GM21526 (cell line): ENCODE results near the gene RBM12.

Experiments used
- ATAC-seq: cut with Tn5 transposase; IDR thresholded peaks from one replicate; pipeline ENCODE4 v1.9.1; 2021; ENCODE audit warnings: moderate library complexity; ENCODE audit not compliant: unreplicated experiment, low FRiP score

Gene RBM12

DNA sequence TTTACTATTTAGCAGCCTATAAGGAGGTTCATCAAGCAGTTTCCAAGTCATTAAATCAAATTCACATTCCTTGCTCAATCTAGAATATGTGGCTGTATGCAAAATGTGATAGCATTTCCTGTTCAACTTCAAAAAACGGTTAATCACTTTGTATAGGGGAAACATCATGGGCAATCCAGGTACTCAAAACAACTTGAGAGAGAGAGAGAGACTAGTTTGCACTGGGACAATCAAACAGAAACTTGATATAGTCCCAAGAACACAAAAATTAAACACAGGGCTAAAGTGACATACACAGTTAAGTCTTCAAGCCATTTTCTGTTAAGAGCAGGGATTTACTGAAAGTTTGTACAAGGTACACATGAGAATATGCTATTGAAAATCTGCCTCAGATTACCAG, 7.4 kb downstream of the RBM12 start:
- no peak for ATAC-seq

DNA sequence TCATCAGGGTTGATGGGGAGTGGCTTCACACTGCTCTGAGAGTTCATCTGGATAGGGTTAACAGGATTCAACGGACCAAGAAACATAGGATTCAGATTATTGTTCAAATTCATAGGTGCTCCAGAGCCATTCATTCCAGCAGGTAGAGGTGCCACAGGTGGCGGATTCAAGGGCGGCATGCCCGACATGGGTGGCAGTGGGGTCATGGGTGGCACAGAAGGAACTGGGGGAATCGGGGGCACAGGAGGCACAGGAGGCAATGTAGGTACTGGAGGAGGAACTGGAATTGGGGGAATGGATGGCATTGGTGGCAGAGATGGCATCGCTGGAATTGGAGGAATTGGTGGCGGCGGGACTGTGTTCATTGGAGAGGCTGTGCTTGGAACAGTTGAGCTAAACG, 10.3 kb downstream of the RBM12 start:
- no peak for ATAC-seq

DNA sequence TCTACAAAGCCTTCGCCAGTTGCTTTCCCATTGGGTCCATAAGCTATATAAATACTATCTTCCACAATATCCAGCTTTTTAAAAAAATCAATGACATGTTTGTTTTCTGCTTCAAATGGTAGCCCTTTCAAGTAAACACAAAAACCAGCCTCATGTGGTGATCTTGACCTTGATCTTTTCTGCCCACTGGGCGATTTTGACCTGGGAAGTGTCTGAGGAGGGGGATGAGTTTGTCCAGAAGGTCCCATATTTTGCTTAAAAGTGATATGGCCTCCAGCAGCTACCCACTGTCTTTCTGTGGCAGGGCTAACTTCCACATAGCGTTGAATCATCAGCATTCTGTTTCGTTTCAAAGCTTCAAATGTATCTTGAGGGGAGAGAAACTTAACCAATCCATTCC, 10.8 kb downstream of the RBM12 start:
- no peak for ATAC-seq

DNA sequence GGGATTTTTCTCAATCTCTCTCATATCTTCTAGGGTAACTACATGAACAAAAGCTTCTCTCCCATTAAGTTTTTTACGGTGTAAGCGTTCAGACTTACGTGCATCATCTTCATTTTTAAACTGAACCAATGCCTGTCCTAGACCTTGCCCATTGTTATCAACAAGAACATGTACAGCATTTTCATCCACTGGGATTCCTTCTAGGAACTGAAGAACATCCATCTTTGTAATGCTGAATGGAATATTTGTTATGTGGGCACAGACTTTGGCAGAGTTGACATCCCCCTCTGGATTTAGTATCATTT, 11.3 kb downstream of the RBM12 start:
- ATAC-seq, result no peak

DNA sequence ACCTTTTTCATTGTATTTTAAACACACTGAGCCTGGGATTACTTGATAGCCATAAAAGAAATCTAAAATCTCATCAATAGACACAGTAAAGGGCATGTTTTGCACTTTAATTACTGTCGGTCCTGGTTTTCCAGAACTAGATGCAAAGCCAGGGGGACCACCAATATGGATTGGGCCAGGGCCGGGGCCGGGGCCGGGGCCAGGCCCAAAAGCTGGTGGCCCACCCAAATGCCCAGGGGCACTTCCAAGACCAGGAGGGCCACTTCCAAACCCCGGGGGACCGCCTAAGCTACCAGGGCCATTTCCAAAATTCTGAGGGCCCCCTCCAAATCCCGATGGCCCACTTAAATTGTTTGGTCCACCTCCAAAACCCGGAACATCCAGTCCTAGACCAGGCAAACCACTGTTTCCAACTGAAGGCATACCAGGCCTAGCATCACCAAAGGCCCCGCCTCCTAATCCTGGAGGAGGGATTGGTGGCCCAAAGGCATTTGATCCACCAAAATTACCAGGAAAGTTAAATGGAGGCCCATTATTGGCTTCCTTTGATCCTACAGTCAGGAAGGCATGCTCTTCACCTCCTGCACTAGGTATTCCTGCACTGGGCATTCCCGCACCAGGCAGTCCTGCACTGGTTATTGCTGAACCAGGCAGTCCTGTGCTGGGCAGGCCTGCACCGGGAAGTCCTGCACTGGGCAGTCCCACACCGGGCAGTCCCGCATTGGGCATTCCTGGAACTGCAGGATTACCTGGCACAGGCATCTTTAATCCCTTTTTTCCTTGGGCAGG, 11.9 kb downstream of the RBM12 start:
- no peak for ATAC-seq

DNA sequence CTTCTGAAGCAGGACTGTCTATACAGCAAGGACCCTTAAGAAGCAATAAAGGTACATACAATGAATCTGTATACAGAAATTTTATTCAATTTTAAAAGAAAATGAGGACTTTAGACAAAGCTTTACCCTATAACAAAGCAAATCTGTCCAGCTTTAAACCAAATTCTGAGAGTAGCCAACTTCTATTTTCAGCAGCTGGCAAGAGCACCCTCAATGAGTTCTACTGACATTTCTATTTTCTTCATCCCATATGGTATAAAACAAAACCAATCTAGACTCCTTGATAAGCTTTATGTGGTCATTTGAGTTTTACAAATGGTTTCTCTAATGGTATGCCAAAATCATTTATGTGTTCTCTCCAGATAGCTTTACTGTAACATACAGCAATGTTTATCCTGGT, 12.7 kb downstream of the RBM12 start:
- no peak for ATAC-seq

DNA sequence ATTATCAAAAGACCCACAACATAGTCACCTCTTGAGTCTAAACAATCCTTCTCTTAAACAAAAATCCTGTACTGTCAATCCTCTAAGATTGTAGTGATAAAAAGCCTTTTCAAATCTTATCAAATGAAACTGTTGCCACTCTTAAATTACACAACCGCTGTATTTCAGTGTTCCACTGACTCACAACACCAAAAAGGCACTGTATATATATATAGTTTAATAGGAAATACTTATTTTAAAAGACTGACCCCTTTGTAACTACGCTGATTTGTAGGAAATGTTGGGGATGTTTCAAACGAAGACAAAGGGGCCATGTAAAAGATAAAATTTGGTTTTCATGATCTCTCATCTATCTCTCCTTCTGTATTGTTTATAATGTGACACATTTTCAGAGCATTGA, 14.1 kb downstream of the RBM12 start:
- no peak for ATAC-seq

DNA sequence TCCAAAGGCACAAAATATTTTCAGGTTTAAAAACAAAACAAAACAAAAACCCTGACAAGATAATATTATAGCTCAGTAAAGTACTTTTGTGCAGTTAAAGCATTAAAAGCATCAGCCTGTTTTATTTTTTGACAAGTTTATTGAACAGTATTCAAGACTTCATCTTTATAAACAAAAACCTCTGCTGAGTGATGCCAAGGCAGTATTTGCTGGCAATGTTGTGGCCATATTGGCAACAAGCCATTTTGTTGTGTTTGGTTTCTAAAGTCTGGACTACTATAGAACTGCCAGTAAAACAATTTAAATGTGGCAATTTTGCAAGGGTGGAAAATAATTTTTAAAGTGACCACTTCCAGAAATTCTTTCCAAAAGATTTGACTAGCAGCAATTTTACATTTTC, 15.9 kb downstream of the RBM12 start:
- no peak for ATAC-seq

DNA sequence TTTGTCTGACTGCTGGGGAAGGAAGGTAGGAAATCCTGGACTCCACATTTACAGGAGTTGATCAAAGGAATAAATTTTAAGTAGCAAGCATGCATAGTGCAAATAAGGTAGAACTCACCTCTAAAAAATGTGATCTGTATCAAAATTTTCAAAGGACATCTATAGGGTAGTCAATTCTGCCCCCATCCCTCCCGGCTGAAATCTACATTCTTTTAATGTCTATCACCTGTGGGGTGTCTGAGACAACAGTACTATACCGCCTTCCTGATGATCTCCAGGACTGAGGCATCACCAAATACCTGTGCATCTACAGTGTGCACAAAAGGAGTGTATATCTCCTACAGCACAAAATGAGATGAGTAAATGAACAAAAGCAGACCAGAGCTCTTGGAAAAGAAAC, 19.9 kb downstream of the RBM12 start:
- no peak for ATAC-seq

DNA sequence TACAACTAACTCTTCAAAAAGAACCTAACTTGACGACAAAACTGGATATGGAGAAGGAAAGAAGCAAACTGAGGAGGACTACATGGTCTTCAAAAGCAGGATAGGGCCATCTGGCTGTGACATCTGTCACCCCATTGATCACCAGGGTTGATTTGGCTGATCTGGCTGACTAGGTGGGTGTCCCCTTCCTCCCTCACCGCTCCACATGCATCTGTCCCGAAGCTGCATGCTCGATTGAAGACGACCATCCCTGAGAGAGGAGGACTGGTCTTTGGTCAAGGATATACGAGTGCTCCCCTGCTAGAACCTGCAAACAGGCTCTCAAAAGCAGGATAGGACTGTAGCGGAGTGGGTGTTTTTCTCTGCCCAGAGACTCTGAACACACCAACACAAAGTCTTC, 21.7 kb downstream of the RBM12 start:
- no peak for ATAC-seq

DNA sequence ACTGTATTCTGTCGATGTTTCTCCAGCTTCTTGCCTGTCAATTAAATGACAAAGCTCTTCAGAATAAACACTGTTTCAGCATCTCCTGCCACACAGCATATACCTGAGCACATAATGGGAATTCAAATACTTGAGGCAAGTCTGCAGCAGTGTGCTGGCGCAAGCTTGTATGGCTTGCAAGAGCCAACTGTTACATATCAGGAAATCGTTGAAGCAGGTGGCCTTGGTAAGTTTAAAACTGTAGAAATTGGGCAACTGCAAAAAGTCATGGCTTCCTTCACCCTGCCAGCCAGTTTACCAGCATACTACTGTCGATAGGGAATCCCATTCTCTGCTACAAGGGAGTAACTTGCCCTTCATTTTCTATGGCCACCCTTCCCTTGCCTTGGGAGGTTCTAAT, 23.0 kb downstream of the RBM12 start:
- ATAC-seq, result no peak

DNA sequence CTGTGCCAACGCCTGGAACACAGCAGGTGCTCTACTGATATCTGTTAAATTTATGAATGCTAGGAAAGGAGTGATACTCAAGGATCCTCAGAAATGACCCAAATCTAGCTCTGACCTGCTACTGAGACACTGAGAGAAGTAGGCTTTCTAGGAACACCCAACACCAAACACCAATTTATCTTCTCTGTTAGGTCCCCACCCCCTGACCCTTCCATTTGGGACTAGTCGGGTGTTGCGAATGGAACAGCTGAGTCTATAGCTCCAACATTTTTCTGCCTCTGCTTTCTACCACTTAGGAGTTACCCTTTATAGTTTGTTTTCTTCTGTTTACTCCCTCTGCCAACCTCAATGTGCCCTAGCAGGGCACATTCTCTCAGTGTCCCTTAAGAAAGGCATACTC, 24.0 kb downstream of the RBM12 start:
- ATAC-seq, result no peak

DNA sequence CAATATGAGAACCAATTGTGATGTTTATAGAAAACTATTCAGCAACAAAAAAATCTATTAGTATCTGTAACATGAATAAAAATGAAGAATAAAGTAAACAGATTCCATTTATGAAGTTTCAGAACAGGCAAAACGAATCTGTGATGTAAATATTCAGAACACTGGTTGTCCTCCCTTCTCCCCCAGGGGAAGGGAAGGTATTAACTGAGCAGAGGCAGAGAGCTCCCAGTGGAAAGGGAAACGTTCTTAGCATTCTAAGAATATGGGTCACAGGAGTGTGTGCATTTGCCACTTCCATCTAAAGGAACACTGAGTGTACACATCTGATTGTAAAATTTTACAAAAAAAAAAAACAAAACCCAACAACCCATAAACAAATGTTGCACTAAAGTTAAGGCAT, 25.9 kb downstream of the RBM12 start:
- no peak for ATAC-seq

DNA sequence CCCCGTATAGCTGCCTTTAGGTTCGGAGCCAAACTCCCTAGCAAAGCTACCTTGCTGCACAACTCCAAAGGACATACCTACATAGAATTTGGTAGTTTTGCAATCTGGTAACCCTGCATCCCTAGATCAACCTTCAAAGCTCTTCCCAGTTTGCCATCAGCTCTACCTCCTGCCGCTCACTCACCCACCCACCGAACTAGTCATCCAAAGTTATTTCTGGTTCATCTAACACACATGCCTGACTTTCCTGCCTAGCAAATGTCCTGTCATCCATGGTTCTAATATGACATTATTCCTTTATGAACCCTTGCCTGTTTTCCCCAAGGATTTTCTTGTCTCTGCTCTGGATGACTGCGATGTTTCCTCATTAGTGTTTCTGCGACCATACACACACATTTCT, 27.4 kb downstream of the RBM12 start:
- ATAC-seq, result no peak

DNA sequence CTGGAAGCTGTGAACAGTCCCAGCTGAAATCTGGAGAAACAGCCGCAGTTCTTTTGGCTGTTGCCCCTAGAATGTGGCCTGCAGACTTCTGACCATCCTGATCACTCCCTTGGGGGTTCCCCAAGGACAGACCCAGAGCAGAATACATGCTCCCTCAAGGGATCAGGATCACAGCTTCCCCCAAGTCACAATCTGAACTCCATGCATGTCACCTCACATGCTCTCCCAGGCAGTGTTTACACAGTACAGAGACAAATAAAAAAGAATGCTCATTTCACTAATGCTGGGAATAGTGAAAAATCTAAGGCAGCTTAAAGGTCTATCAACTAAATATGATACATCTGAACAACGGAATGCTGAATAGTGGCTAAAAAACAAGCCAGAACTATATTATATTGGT, 28.6 kb downstream of the RBM12 start:
- ATAC-seq, result no peak

DNA sequence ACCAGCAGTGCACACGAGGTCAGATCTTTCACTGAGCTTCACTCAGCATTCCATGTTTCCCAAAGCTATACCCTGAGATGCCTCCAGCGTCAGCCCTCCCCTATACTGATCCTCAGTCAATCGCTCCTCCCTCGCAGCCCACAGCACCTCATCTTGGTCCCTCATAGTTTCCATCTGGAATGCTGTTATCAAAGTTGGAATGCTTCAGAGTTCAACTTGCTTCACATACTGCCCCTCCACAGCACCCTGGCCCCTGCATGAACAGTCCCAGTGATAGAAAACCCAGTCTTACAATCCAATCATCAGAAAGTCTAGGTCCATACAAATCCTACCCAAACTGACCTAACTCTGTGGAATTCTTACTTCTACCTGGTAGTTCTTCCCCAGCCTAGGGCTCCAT, 29.0 kb downstream of the RBM12 start:
- ATAC-seq, result no peak

DNA sequence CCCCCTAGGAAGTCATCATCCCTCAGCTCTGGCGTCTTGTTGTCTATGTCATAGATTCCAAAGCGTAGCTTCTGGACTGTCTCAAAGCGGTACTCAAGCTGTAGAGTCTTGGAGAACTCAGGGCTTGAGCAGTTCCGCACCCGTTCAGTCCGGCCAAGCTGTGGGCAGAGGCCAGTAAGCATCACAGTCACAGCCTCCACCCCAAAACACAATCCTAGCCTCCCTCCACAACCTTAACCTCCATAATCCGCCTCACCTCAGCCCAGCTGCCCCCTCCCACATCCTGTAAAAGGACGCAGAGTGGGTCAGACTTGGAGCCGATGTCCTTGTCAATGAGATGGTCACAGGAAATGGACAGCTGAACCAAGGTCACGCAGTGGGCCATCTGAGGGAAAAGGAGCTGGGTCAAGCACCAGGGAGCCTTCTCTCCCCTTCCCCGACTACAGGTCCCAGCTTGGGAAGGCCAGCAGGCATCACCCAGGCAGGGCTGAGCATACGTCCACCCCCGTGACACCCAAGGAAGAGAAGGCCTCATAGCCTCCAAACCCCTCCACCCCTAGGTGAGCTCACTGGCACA, 32.1 kb downstream of the RBM12 start:
- ATAC-seq, result no peak

DNA sequence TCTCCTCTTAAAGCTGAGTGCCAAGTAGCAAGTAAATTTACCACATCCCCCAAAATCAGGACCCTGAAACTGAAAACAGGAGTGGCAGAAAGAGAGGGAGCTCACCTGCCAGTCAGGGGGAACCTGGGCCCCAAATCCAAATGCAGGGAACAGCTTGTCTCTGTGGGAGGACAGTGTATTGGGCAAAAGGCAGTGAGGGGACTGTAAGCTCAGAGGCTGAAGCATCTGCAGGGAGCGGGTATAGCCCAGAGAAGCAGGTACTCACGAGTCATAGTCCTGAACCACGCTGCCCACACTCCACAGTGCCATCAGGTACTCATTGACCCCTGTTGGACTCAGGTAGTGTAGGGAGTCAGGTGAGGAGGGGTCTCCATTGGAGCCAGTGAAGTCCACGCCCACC, 34.1 kb downstream of the RBM12 start:
- no peak for ATAC-seq

DNA sequence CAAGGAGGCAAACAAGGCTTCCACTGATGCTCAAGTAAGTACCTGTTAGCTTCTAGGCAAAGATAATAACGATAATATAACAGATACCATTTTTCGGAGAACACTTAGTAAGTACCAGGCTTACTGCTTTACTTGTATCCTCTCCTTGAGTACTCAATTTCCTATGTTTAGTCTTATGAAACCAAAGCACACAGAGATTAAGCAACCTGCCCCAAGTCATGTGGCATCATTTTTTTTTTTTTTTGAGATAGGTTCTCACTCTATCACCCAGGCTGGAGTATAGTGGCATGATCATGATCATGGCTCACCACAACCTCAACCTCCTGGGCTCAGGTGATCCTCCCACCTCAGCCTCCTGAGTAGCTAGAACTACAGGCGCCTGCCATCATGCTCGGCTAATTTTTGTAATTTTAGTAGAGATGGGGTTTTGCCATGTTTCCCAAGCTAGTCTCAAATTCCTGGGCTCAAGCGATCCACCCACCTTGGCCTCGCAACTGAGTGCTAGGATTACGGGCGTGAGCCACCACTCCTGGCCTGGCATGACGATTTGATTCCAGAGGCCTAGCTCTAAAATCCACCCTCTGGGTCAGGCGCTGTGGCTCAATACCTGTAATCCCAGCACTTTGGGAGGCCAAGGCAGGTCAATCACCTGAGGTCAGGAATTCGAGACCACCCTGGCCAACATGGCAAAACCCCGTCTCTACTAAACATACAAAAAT, 35.1 kb downstream of the RBM12 start:
- ATAC-seq, result no peak

DNA sequence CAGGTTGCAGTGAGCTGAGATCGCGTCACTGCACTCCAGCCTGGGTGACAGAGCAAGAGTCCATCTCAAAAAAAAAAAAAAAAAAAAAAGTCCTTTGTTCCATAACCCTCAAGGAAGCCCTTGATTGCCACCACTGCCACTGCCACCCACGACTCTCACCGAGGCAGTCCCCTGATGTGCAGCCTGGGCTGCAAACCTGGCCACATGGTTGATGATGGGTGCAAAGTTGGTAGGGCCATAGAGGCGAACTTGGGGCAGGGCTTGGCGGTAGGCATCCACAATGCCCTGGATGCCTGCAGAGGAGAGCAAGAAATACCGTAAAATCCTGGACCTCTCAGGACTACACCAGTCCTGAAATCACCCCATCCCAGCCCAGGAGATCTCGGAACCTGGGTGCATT, 37.6 kb downstream of the RBM12 start:
- ATAC-seq, result no peak

DNA sequence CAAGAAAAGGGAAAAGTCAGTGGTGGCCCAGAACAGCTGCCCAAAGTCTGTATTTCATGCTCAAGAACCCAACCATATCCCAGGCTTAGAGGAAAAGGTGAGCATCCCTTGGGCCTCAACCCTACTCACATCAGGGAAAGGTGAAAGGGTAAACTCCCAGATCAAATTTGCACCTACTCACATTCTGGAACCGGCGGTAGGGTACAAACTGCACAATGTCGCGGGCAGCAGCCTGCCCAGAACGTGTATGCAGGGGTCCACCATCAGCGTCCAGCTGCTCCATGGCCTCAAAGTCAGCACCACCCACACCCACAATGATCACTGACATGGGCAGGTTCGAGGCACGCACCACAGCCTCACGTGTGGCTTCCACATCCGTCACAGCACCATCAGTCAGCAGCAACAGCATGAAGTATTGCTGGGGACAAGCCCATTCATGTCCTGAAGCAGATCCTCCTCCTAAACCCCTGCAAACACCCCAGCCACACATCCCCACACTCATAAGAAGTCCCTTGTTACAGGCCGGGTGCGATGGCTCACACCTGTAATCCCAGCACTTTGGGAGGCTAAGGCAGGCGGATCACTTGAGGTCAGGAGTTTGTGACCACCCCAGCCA, 38.2 kb downstream of the RBM12 start:
- no peak for ATAC-seq
